Ovary (tissue), 3 donors: ENCODE results near the gene COL8A1.

Experiments
- CTCF ChIP-seq, 3 donors: fragments of 450-650 bp in 2 of 3; fragments of 200-600 bp in 1 of 3; IDR thresholded peaks; one replicate each; pipeline versions ENCODE4 v1.5.1 to v1.8.0; 2016 to 2022; ENCODE audit warnings: antibody characterized with exemption in 3 of 3, mild to moderate bottlenecking in 1 of 3
- EP300 ChIP-seq: sonication (generic); formaldehyde crosslinking; IDR thresholded peaks from one replicate; pipeline ENCODE4 v1.6.1; 2017; ENCODE audit warnings: antibody characterized with exemption
- POLR2A ChIP-seq: fragments of 450-650 bp; IDR thresholded peaks from one replicate; pipeline ENCODE4 v1.6.1; 2017; ENCODE audit warnings: antibody characterized with exemption, mild to moderate bottlenecking, moderate library complexity
- donor health status: DM: no; HTN: no; CAD: no.

GRCh38 chr3:99696497-99696896 lies 58.1 kb downstream of the COL8A1 start:
- no peak for TF ChIP-seq EP300
- TF ChIP-seq CTCF (IDR thresholded peaks at IDR 0.05): no peak
- TF ChIP-seq POLR2A: no peak
